GM13977 (cell line): ENCODE results near the gene SLAMF9.

Source experiments
- DNase-seq: peaks from one replicate; pipeline ENCODE4 v3.0.0; 2012; ENCODE audit warnings: low spot score
- CTCF ChIP-seq: IDR thresholded peaks from 2 replicates; pipeline ENCODE4 v1.5.1; 2012; ENCODE audit warnings: mild to moderate bottlenecking, control low read depth; ENCODE audit not compliant: insufficient read depth; ENCODE audit errors: extremely low read depth, missing control alignments
- in situ Hi-C: fragments of 300-500 bp; cut with MboI; formaldehyde crosslinking; loops from one replicate; pipeline ENCODE4 v1.12.0; 2022; ENCODE audit warnings: low sequenced_read_pairs, low pct_unique_long_range_greater_than_20kb, mixed read lengths, inconsistent platforms; ENCODE audit not compliant: unreplicated experiment

Gene SLAMF9

GRCh38 chr1:159992161-159992560 is 38.1 kb upstream of the SLAMF9 start:
- in situ Hi-C loops: no loop called here
- no peak for DNase-seq
- TF ChIP-seq CTCF: no peak

GRCh38 chr1:159991513-159991912 is 37.5 kb upstream of the SLAMF9 start:
- in situ Hi-C loops: no loop called here
- TF ChIP-seq CTCF: no peak
- DNase-seq: no peak

GRCh38 chr1:159990005-159990404 is 36.0 kb upstream of the SLAMF9 start:
- DNase-seq: no peak
- no peak for TF ChIP-seq CTCF
- in situ Hi-C loops: no loop called here

- in situ Hi-C loops: no loop called here
- no peak for DNase-seq
- TF ChIP-seq CTCF: no peak
Observed at GRCh38 chr1:159989581-159989980, 35.5 kb upstream of the SLAMF9 start.

GRCh38 chr1:159988006-159988405 is 34.0 kb upstream of the SLAMF9 start:
- TF ChIP-seq CTCF: no peak
- no peak for DNase-seq
- in situ Hi-C loops: no loop called here

GRCh38 chr1:159987186-159987585 is 33.1 kb upstream of the SLAMF9 start:
- in situ Hi-C loops: no loop called here
- DNase-seq: no peak
- TF ChIP-seq CTCF: no peak

GRCh38 chr1:159986531-159986930 is 32.5 kb upstream of the SLAMF9 start:
- no peak for DNase-seq
- in situ Hi-C loops: no loop called here
- TF ChIP-seq CTCF: no peak
